Left ventricle myocardium inferior (tissue), 1 donor: ENCODE results near the gene HDGFL2. TPM values are rescaled to one million over a fixed set of nuclear protein-coding genes. Genes with fewer than 3 reads are reported as not detected.

Source experiments
- DNase-seq: peaks from one replicate; pipeline ENCODE4 v3.0.0-alpha.2; 2020
- H3K27ac ChIP-seq: fragments of 200-600 bp; replicated peaks from 2 replicates; pipeline ENCODE4 v1.8.0; 2021
- H3K27me3 ChIP-seq: fragments of 200-600 bp; 2 replicates; pipeline ENCODE4 v1.8.0; 2021; ENCODE audit warnings: low read depth
- H3K36me3 ChIP-seq: fragments of 200-600 bp; 2 replicates; pipeline ENCODE4 v1.8.0; 2021
- H3K4me1 ChIP-seq: fragments of 200-600 bp; 2 replicates; pipeline ENCODE4 v1.8.0; 2021
- H3K4me3 ChIP-seq: fragments of 200-600 bp; 2 replicates; pipeline ENCODE4 v1.8.0; 2021; ENCODE audit warnings: mild to moderate bottlenecking, moderate library complexity
- H3K9me3 ChIP-seq: fragments of 200-600 bp; replicated peaks from 2 replicates; pipeline ENCODE4 v1.8.0; 2021
- CTCF ChIP-seq: fragments of 200-600 bp; IDR thresholded peaks from 2 replicates; pipeline ENCODE4 v1.8.0; 2021; ENCODE audit warnings: antibody characterized with exemption, mild to moderate bottlenecking, borderline replicate concordance
- intact Hi-C: fragments of 100-400 bp; cut with micrococcal nuclease; formaldehyde crosslinking; loops from one replicate; pipeline ENCODE4 v1.11.0; 2022
- total RNA-seq: library from RNA; stranded (reverse); fragmentation: NEBNext Ultra II Directional; extraction: Animal tissue kit (Norgen Biotek cat#: 25700); gene quantifications from one replicate; pipeline ENCODE4 v1.2.1, GENCODE V29; 2021
- donor health status: DM: no; HTN: yes; CAD: no; lungs with severe emphysema.

The HDGFL2 gene
- total RNA-seq, 1 donor from 2014 or later: 22.8 TPM

GRCh38 chr19:4534836-4535658 is 63.0 kb downstream of the HDGFL2 start, which contains the start of gene PLIN5:
Gene PLIN5 (minus strand): TSS chr19:4535224. CDS start chr19:4534074, 1,150 bp downstream.
- H3K4me1 ChIP-seq: peaks cover 32% of the 10 kb centered on the region

DNA sequence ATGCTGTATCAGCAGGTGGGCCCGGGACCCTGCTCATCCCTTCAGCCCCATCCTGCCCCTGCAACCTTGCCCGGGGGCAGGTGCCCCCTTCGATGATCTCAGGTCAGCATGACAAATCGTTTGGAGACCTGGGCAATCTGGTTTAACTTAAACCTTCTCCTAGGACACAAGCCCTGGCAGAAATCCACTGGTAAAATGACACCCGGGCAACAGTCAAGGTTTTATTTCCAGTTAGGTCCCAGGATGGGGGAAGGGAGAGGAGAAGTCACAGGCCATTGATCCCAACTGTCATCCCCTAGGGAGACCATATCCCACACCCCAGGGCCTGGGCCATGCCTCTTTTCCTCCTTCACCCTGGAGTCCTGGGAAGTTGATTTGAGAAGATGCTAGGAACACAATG is 64.7 kb downstream of the HDGFL2 start:
- Histone ChIP-seq H3K4me1 (peaks cover 32% of the 10 kb centered on the region), H3K27me3 (peaks cover 42% of the 10 kb centered on the region), H3K4me3 (no peak overlapping the region), H3K9me3 (peaks cover 16% of the 10 kb centered on the region), H3K27ac (peak overlapping the region; percentile 53), H3K36me3 (no peaks in the 10 kb centered on the region)
- intact Hi-C loops: no loop called here
- no peak for TF ChIP-seq CTCF
- DNase-seq: no peak

More at GRCh38 chr19:4534836-4535658, 63.0 kb downstream of the HDGFL2 start, which contains the start of gene PLIN5:
- peaks cover 3% of the 10 kb centered on the region for H3K9me3 ChIP-seq
- H3K27me3 ChIP-seq: peaks cover 42% of the 10 kb centered on the region
- intact Hi-C loops: no loop called here
- no peak for TF ChIP-seq CTCF
- peak within 1 kb of the TSS; percentile 85 for H3K27ac ChIP-seq
- peak; percentile 81 for DNase-seq
- no peaks in the 10 kb centered on the region for H3K36me3 ChIP-seq
- peak within 1 kb of the TSS; percentile 68 for H3K4me3 ChIP-seq

- peaks cover 42% of the 10 kb centered on the region for H3K27me3 ChIP-seq
- intact Hi-C loops: no loop called here
- no peak overlapping the region for H3K27ac ChIP-seq
- no peak for TF ChIP-seq CTCF
- H3K36me3 ChIP-seq: no peaks in the 10 kb centered on the region
- peaks cover 16% of the 10 kb centered on the region for H3K9me3 ChIP-seq
- DNase-seq: no peak
- H3K4me1 ChIP-seq: peaks cover 32% of the 10 kb centered on the region
- H3K4me3 ChIP-seq: no peak overlapping the region
Measured at GRCh38 chr19:4537953-4538600, 66.0 kb downstream of the HDGFL2 start.

- H3K36me3 ChIP-seq: no peaks in the 10 kb centered on the region
- no peak for DNase-seq
- no peak overlapping the region for H3K4me3 ChIP-seq
- TF ChIP-seq CTCF: no peak
- peaks cover 16% of the 10 kb centered on the region for H3K9me3 ChIP-seq
- peaks cover 42% of the 10 kb centered on the region for H3K27me3 ChIP-seq
- no peak overlapping the region for H3K27ac ChIP-seq
- H3K4me1 ChIP-seq: peaks cover 32% of the 10 kb centered on the region
- intact Hi-C loops: no loop called here
Measured at GRCh38 chr19:4538601-4538954, 66.5 kb downstream of the HDGFL2 start.

- DNase-seq: no peak
- no peaks in the 10 kb centered on the region for H3K36me3 ChIP-seq
- H3K4me1 ChIP-seq: peaks cover 32% of the 10 kb centered on the region
- intact Hi-C loops: no loop called here
- H3K27me3 ChIP-seq: peaks cover 42% of the 10 kb centered on the region
- no peak overlapping the region for H3K27ac ChIP-seq
- H3K9me3 ChIP-seq: peaks cover 16% of the 10 kb centered on the region
- no peak for TF ChIP-seq CTCF
- no peak overlapping the region for H3K4me3 ChIP-seq
Measured at GRCh38 chr19:4539169-4539692, 67.1 kb downstream of the HDGFL2 start.
